WTC11 (cell line): ENCODE data around the gene BPTF. TPM values are rescaled to one million over a fixed set of nuclear protein-coding genes. Genes with fewer than 3 reads are reported as not detected.

Experiments
- ATAC-seq: fragments of 200-7000 bp; cut with Tn5 transposase; 2 replicates; pipeline ENCODE4 v1.10.0; 2021; ENCODE audit warnings: mild to moderate bottlenecking, moderate library complexity
- CTCF ChIA-PET: fragments of 300-600 bp; sonication (Branson Sonifier 250); formaldehyde crosslinking; loops from one replicate; lab custom pipeline; 2021; ENCODE audit warnings: antibody characterized with exemption; lab: Charles Lee
- POLR2A ChIA-PET: fragments of 350-600 bp; sonication (Branson Sonifier 250); formaldehyde crosslinking; loops from one replicate; lab custom pipeline; 2021; ENCODE audit warnings: antibody characterized with exemption; lab: Charles Lee
- DNase-seq: peaks from one replicate; pipeline ENCODE4 v3.0.0; 2021; ENCODE audit warnings: low spot score
- H3K27ac Mint-ChIP-seq: 2 replicates; pipeline ENCODE4 v1.8.0; 2021; ENCODE audit warnings: mixed read lengths
- H3K27me3 Mint-ChIP-seq: 2 replicates; pipeline ENCODE4 v1.8.0; 2021; ENCODE audit warnings: low read depth, mild to moderate bottlenecking, moderate library complexity, mixed read lengths
- H3K36me3 Mint-ChIP-seq: 2 replicates; pipeline ENCODE4 v1.8.0; 2021; ENCODE audit warnings: mixed read lengths
- H3K4me1 Mint-ChIP-seq: 2 replicates; pipeline ENCODE4 v1.8.0; 2022; ENCODE audit warnings: mixed read lengths
- H3K4me3 Mint-ChIP-seq: 2 replicates; pipeline ENCODE4 v1.8.0; 2021; ENCODE audit warnings: mild to moderate bottlenecking, moderate library complexity, mixed read lengths
- H3K9me3 Mint-ChIP-seq: 2 replicates; pipeline ENCODE4 v1.8.0; 2021; ENCODE audit warnings: mixed read lengths
- GTF2I ChIP-seq: fragments of 250-450 bp; sonication (Bioruptor Pico); conservative IDR thresholded peaks from 2 replicates; pipeline ENCODE4 v1.4.0; 2021; ENCODE audit warnings: mild to moderate bottlenecking
- JUN ChIP-seq: sonication (generic); formaldehyde crosslinking; IDR thresholded peaks from 2 replicates; pipeline ENCODE4 v1.8.0; 2023; ENCODE audit warnings: mild to moderate bottlenecking, missing genetic modification reagents
- MXD4 ChIP-seq: fragments of 250-450 bp; sonication (Bioruptor Pico); IDR thresholded peaks from 2 replicates; pipeline ENCODE4 v1.8.0; 2021; ENCODE audit warnings: mild to moderate bottlenecking, moderate library complexity, borderline replicate concordance
- TCF7 ChIP-seq: sonication (generic); formaldehyde crosslinking; IDR thresholded peaks from 2 replicates; pipeline ENCODE4 v1.8.0; 2022; ENCODE audit warnings: mild to moderate bottlenecking, low read depth, missing genetic modification reagents, moderate library complexity
- TEAD4 ChIP-seq: sonication (generic); formaldehyde crosslinking; IDR thresholded peaks from 2 replicates; pipeline ENCODE4 v1.8.0; 2022; ENCODE audit warnings: mild to moderate bottlenecking, missing genetic modification reagents
- ZNF416 ChIP-seq: fragments of 250-450 bp; sonication (Bioruptor Pico); IDR thresholded peaks from 2 replicates; pipeline ENCODE4 v1.9.0; 2021; ENCODE audit warnings: mild to moderate bottlenecking, inconsistent platforms
- ZNF423 ChIP-seq: fragments of 250-450 bp; sonication (Bioruptor Pico); IDR thresholded peaks from 2 replicates; pipeline ENCODE4 v2.1.2; 2022; ENCODE audit warnings: mild to moderate bottlenecking, moderate library complexity
- total RNA-seq: library from RNA; stranded (reverse); gene quantifications from 3 replicates; pipeline ENCODE4 v1.2.3, GENCODE V29; 2021
- TF ChIP-seq, protein P1 (sequence below): sonication (generic); formaldehyde crosslinking; IDR thresholded peaks from 2 replicates; pipeline ENCODE4 v1.8.1; 2023; ENCODE audit warnings: mild to moderate bottlenecking, missing genetic modification reagents, moderate library complexity
- TF ChIP-seq, protein P2 (sequence below): sonication (generic); formaldehyde crosslinking; IDR thresholded peaks from 2 replicates; pipeline ENCODE4 v1.8.0; 2022; ENCODE audit warnings: mild to moderate bottlenecking, missing genetic modification reagents
- TF ChIP-seq, protein P3 (sequence below): fragments of 250-450 bp; sonication (Bioruptor Pico); IDR thresholded peaks from 2 replicates; pipeline ENCODE4 v1.9.0; 2021; ENCODE audit warnings: mild to moderate bottlenecking
- TF ChIP-seq, protein P4 (sequence below): fragments of 250-450 bp; sonication (Bioruptor Pico); IDR thresholded peaks from 2 replicates; pipeline ENCODE4 v2.1.2; 2022; ENCODE audit warnings: mild to moderate bottlenecking, moderate library complexity
- TF ChIP-seq, protein P5 (sequence below): sonication (generic); formaldehyde crosslinking; IDR thresholded peaks from 2 replicates; pipeline ENCODE4 v1.8.0; 2022; ENCODE audit warnings: mild to moderate bottlenecking, missing genetic modification reagents
- TF ChIP-seq, protein P6 (sequence below): sonication (generic); formaldehyde crosslinking; IDR thresholded peaks from 2 replicates; pipeline ENCODE4 v1.8.1; 2023; ENCODE audit warnings: mild to moderate bottlenecking, missing genetic modification reagents, moderate library complexity
- TF ChIP-seq, protein P7 (sequence below): sonication (generic); formaldehyde crosslinking; IDR thresholded peaks from 2 replicates; pipeline ENCODE4 v1.8.0; 2023; ENCODE audit warnings: missing genetic modification reagents
- TF ChIP-seq, protein P8 (sequence below): sonication (generic); formaldehyde crosslinking; IDR thresholded peaks from 2 replicates; pipeline ENCODE4 v1.8.1; 2023; ENCODE audit warnings: mild to moderate bottlenecking, missing genetic modification reagents

Gene BPTF
- total RNA-seq, 1 experiment from 2014 or later = 178 TPM

DNA sequence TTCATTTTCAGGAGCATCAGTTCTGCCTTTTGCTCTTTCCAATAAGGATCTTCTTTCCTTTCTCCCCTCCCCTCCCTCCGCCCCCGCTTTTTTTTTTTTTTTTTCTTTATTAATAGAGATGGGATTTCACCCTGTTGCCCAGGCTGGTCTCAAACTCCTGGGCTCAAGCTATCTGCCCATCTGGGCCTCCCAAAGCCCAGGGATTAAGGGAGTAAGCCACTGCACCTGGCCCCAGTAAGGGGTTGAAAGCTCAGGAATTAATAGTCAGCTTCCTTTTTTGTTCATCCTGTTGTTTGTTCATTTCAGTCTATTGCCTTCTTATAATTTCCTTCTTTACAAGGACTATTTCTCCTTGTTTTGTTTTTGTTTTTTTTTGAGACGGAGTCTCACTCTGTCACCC, 178.9 kb downstream of the BPTF start:
- CTCF ChIA-PET = interaction anchor here (0.7 kb wide), 1 partner anchor 1571 kb away, joined by 7 read pairs; no protein-coding TSS in a partner anchor
- POLR2A ChIA-PET = no interaction called here
- H3K4me1 Mint-ChIP-seq = 0 out of 2 replicates have a peak, but pooled peaks cover 2% of the 10 kb centered on the region

DNA sequence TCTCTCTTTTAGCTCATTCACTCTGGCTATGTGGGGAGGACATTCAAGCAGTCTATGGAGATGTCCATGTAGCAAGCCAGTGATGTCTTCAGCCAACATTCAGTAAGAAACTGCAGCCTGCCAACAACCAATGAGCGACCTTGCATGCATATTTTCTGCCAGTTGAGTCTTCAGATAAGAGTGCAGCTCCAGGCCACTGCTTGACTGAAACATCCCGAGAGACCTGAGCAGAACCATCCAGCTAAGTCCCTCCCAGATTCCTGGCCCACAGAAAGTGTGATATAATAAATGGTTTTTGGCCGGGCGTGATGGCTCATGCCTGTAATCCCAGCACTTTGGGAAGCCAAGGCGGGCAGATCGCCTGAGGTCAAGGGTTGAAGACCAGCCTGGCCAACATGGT, 181.5 kb downstream of the BPTF start:
- ChIA-PET POLR2A (interaction anchor here (0.6 kb wide), 1 partner anchor 8 kb away, joined by 3 read pairs; no protein-coding TSS in a partner anchor), CTCF (no interaction called here)
- H3K4me3 Mint-ChIP-seq = no peak overlapping the region
- no peaks in the 10 kb centered on the region for H3K36me3 Mint-ChIP-seq
- DNase-seq = no peak
- no peaks in the 10 kb centered on the region for H3K27me3 Mint-ChIP-seq
- H3K9me3 Mint-ChIP-seq = no peaks in the 10 kb centered on the region
- ATAC-seq = no peak
- TF ChIP-seq, protein P1, sequence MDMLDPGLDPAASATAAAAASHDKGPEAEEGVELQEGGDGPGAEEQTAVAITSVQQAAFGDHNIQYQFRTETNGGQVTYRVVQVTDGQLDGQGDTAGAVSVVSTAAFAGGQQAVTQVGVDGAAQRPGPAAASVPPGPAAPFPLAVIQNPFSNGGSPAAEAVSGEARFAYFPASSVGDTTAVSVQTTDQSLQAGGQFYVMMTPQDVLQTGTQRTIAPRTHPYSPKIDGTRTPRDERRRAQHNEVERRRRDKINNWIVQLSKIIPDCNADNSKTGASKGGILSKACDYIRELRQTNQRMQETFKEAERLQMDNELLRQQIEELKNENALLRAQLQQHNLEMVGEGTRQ (CRISPR knock-in tag) = no peak
- TF ChIP-seq MXD4 (CRISPR knock-in tag) = no peak
- TF ChIP-seq, protein P2, sequence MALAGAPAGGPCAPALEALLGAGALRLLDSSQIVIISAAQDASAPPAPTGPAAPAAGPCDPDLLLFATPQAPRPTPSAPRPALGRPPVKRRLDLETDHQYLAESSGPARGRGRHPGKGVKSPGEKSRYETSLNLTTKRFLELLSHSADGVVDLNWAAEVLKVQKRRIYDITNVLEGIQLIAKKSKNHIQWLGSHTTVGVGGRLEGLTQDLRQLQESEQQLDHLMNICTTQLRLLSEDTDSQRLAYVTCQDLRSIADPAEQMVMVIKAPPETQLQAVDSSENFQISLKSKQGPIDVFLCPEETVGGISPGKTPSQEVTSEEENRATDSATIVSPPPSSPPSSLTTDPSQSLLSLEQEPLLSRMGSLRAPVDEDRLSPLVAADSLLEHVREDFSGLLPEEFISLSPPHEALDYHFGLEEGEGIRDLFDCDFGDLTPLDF (CRISPR knock-in tag) = no peak
- no peak for TF ChIP-seq TCF7 (CRISPR knock-in tag)
- TF ChIP-seq, protein P3, sequence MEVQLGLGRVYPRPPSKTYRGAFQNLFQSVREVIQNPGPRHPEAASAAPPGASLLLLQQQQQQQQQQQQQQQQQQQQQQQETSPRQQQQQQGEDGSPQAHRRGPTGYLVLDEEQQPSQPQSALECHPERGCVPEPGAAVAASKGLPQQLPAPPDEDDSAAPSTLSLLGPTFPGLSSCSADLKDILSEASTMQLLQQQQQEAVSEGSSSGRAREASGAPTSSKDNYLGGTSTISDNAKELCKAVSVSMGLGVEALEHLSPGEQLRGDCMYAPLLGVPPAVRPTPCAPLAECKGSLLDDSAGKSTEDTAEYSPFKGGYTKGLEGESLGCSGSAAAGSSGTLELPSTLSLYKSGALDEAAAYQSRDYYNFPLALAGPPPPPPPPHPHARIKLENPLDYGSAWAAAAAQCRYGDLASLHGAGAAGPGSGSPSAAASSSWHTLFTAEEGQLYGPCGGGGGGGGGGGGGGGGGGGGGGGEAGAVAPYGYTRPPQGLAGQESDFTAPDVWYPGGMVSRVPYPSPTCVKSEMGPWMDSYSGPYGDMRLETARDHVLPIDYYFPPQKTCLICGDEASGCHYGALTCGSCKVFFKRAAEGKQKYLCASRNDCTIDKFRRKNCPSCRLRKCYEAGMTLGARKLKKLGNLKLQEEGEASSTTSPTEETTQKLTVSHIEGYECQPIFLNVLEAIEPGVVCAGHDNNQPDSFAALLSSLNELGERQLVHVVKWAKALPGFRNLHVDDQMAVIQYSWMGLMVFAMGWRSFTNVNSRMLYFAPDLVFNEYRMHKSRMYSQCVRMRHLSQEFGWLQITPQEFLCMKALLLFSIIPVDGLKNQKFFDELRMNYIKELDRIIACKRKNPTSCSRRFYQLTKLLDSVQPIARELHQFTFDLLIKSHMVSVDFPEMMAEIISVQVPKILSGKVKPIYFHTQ (CRISPR knock-in tag) = no peak
- TF ChIP-seq, all 79 proteins: peak for 0
- Mint-ChIP-seq H3K27ac (no peak overlapping the region), H3K4me1 (peaks cover 3% of the 10 kb centered on the region)

More for the DNA sequence above, 178.9 kb downstream of the BPTF start:
- TF ChIP-seq TEAD4 (CRISPR knock-in tag) = no peak
- TF ChIP-seq, protein P4, sequence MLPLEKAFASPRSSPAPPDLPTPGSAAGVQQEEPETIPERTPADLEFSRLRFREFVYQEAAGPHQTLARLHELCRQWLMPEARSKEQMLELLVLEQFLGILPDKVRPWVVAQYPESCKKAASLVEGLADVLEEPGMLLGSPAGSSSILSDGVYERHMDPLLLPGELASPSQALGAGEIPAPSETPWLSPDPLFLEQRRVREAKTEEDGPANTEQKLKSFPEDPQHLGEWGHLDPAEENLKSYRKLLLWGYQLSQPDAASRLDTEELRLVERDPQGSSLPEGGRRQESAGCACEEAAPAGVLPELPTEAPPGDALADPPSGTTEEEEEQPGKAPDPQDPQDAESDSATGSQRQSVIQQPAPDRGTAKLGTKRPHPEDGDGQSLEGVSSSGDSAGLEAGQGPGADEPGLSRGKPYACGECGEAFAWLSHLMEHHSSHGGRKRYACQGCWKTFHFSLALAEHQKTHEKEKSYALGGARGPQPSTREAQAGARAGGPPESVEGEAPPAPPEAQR = no peak
- TF ChIP-seq, protein P3 (CRISPR knock-in tag) = no peak
- TF ChIP-seq ZNF416 (CRISPR knock-in tag) = no peak
- TF ChIP-seq JUN (CRISPR knock-in tag) = no peak
- TF ChIP-seq, protein P5, sequence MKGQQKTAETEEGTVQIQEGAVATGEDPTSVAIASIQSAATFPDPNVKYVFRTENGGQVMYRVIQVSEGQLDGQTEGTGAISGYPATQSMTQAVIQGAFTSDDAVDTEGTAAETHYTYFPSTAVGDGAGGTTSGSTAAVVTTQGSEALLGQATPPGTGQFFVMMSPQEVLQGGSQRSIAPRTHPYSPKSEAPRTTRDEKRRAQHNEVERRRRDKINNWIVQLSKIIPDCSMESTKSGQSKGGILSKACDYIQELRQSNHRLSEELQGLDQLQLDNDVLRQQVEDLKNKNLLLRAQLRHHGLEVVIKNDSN = no peak
- TF ChIP-seq, protein P6, sequence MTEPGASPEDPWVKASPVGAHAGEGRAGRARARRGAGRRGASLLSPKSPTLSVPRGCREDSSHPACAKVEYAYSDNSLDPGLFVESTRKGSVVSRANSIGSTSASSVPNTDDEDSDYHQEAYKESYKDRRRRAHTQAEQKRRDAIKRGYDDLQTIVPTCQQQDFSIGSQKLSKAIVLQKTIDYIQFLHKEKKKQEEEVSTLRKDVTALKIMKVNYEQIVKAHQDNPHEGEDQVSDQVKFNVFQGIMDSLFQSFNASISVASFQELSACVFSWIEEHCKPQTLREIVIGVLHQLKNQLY (CRISPR knock-in tag) = no peak
- TF ChIP-seq, protein P7, sequence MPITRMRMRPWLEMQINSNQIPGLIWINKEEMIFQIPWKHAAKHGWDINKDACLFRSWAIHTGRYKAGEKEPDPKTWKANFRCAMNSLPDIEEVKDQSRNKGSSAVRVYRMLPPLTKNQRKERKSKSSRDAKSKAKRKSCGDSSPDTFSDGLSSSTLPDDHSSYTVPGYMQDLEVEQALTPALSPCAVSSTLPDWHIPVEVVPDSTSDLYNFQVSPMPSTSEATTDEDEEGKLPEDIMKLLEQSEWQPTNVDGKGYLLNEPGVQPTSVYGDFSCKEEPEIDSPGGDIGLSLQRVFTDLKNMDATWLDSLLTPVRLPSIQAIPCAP (CRISPR knock-in tag) = no peak
- TF ChIP-seq, protein P8, sequence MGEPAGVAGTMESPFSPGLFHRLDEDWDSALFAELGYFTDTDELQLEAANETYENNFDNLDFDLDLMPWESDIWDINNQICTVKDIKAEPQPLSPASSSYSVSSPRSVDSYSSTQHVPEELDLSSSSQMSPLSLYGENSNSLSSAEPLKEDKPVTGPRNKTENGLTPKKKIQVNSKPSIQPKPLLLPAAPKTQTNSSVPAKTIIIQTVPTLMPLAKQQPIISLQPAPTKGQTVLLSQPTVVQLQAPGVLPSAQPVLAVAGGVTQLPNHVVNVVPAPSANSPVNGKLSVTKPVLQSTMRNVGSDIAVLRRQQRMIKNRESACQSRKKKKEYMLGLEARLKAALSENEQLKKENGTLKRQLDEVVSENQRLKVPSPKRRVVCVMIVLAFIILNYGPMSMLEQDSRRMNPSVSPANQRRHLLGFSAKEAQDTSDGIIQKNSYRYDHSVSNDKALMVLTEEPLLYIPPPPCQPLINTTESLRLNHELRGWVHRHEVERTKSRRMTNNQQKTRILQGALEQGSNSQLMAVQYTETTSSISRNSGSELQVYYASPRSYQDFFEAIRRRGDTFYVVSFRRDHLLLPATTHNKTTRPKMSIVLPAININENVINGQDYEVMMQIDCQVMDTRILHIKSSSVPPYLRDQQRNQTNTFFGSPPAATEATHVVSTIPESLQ (CRISPR knock-in tag) = no peak
- TF ChIP-seq GTF2I (CRISPR knock-in tag) = no peak
- TF ChIP-seq ZNF423 = no peak
- DNase-seq = no peak
- H3K9me3 Mint-ChIP-seq = no peaks in the 10 kb centered on the region
- H3K27ac Mint-ChIP-seq = no peak overlapping the region; the same call in 1 of the 2 replicates
- no peaks in the 10 kb centered on the region for H3K27me3 Mint-ChIP-seq
- H3K36me3 Mint-ChIP-seq = no peaks in the 10 kb centered on the region
- H3K4me3 Mint-ChIP-seq = no peak overlapping the region
- ATAC-seq = no peak
